ENCODE measurements around the gene SMIM24. TPM values are rescaled to one million over a fixed set of nuclear protein-coding genes. Genes with fewer than 3 reads are reported as not detected.
A peak's percentile ranks its signal among the peaks of the same experiment; 100 is the strongest.

Gene SMIM24
- total RNA-seq, 1 experiment from 2014 or later = 1.9 TPM

- Histone ChIP-seq H2AFZ (ENCODE audit: low read length) (no peak overlapping the region), H4K91ac (ENCODE audit: insufficient read length, low read depth, low read length) (peak overlapping the region; percentile 27), H3T11ph (ENCODE audit: low read length) (no peak overlapping the region), H4K8ac (replicated peaks; ENCODE audit: insufficient read length, low read depth, low read length) (no peak overlapping the region), H2BK15ac (ENCODE audit: low read depth, low read length) (no peak overlapping the region), H3K56ac (ENCODE audit: insufficient read length, low read depth, low read length) (no peak overlapping the region), H2AK5ac (ENCODE audit: insufficient read length, low read length) (no peak overlapping the region), H4K5ac (ENCODE audit: insufficient read length, low read depth, low read length) (no peak overlapping the region), H2BK5ac (ENCODE audit: insufficient read length, low read length) (no peak overlapping the region), H3K4me1 (ENCODE audit: insufficient read depth, low read length) (peaks cover 3% of the 10 kb centered on the region; the same call in 1 of the 2 replicates), H3K9me3 (ENCODE audit: control insufficient read depth, low read depth, low read length) (no peaks in the 10 kb centered on the region), H3K79me2 (ENCODE audit: insufficient read depth, low read length) (no peaks in the 10 kb centered on the region; the same call in 1 of the 2 replicates), H2BK20ac (ENCODE audit: low read depth, low read length, poor library complexity, severe bottlenecking) (no peak overlapping the region), H2BK12ac (ENCODE audit: insufficient read length, low read depth, low read length) (no peak overlapping the region), H3K23me2 (ENCODE audit: insufficient read length, low read depth, low read length, poor library complexity, severe bottlenecking) (no peaks in the 10 kb centered on the region), H3K79me1 (ENCODE audit: insufficient read depth, low read depth, low read length, poor library complexity, severe bottlenecking) (no peaks in the 10 kb centered on the region), H4K20me1 (ENCODE audit: control insufficient read depth, insufficient read depth, insufficient read length) (no peaks in the 10 kb centered on the region), H3K23ac (ENCODE audit: insufficient read length, low read depth, low read length) (no peak overlapping the region), H3K27me3 (ENCODE audit: insufficient read depth, low read length) (no peaks in the 10 kb centered on the region), H3K4ac (ENCODE audit: low read depth, low read length) (no peak overlapping the region), H3K9ac (ENCODE audit: extremely low read depth, insufficient read length, low read length) (no peak overlapping the region), H3K4me2 (ENCODE audit: insufficient read depth, insufficient read length, low read length) (no peak overlapping the region), H2BK120ac (ENCODE audit: low read depth, low read length, poor library complexity, severe bottlenecking) (no peak overlapping the region), H3K27ac (ENCODE audit: insufficient read length, low read depth, low read length) (no peak overlapping the region), H3K18ac (ENCODE audit: insufficient read length, low read depth, low read length) (no peak overlapping the region), H3K14ac (ENCODE audit: insufficient read depth, low read length) (no peak overlapping the region; the same call in 1 of the 2 replicates)
- H3K9me3 Mint-ChIP-seq = no peaks in the 10 kb centered on the region; a peak in 1 of 5 replicates
- H3K27ac Mint-ChIP-seq = peak overlapping the region in 2 of 3 experiments; percentile 70 to 86; a peak in 4 of 7 replicates
- no peaks in the 10 kb centered on the region; the same call in 1 of the 2 replicates for H3K27me3 Mint-ChIP-seq (ENCODE audit: low read depth)
- DNase-seq = peak; percentile 72
- H3K4me1 Mint-ChIP-seq = peaks cover 33 to 37% of the 10 kb centered on the region in 2 experiments
- TF ChIP-seq CTCF (conservative IDR thresholded peaks at IDR 0.05) = peak; percentile 41; the same call in 2 of the 3 replicates
- no CpG with 5 or more reads among the region's 37 CpGs for WGBS (ENCODE audit: extremely low coverage, insufficient read length, low lambda C conversion rate)
- H3K36me3 Mint-ChIP-seq (ENCODE audit: insufficient read depth in 1 of 3, low read depth in 3 of 3) = peaks cover 6 to 27% (median 25%) of the 10 kb centered on the region in 3 experiments
- H3K4me3 Mint-ChIP-seq = no peak overlapping the region; a peak in 1 of 5 replicates
These were observed 40.1 kb upstream of the SMIM24 start for GRCh38 chr19:3520166-3521103.

Data from H9 (cell line).